Parathyroid adenoma (tissue), 2 donors: Measurements from ENCODE around the gene HDAC4.

Source experiments
- H2AFZ ChIP-seq: fragments of 300-600 bp; sonication (generic); one replicate; pipeline ENCODE4 v1.7.0; 2017; ENCODE audit warnings: antibody characterized with exemption, mild to moderate bottlenecking
- H3K27ac ChIP-seq: fragments of 300-600 bp; sonication (generic); one replicate; pipeline ENCODE4 v1.7.0; 2017
- H3K27me3 ChIP-seq: fragments of 300-600 bp; sonication (generic); one replicate; pipeline ENCODE4 v1.7.0; 2017; ENCODE audit warnings: low read length; ENCODE audit not compliant: control insufficient read depth, insufficient read depth
- H3K36me3 ChIP-seq: fragments of 300-600 bp; sonication (generic); one replicate; pipeline ENCODE4 v1.7.0; 2017; ENCODE audit warnings: low read length; ENCODE audit not compliant: control insufficient read depth, insufficient read depth
- H3K4me1 ChIP-seq: fragments of 300-600 bp; sonication (generic); one replicate; pipeline ENCODE4 v1.7.0; 2017; ENCODE audit warnings: control low read depth
- H3K4me2 ChIP-seq: fragments of 300-600 bp; sonication (generic); one replicate; pipeline ENCODE4 v1.7.0; 2017; ENCODE audit warnings: low read length
- H3K4me3 ChIP-seq: fragments of 300-600 bp; sonication (generic); one replicate; pipeline ENCODE4 v1.7.0; 2017; ENCODE audit warnings: low read depth, low read length
- H3K79me2 ChIP-seq: fragments of 300-600 bp; sonication (generic); one replicate; pipeline ENCODE4 v1.7.0; 2017; ENCODE audit warnings: control low read depth
- H3K9ac ChIP-seq: fragments of 300-600 bp; sonication (generic); one replicate; pipeline ENCODE4 v1.7.0; 2017; ENCODE audit warnings: mild to moderate bottlenecking
- H3K9me3 ChIP-seq: fragments of 300-600 bp; sonication (generic); one replicate; pipeline ENCODE4 v1.7.0; 2017; ENCODE audit warnings: low read length; ENCODE audit not compliant: control insufficient read depth
- CTCF ChIP-seq: fragments of 300-600 bp; sonication (generic); IDR thresholded peaks from one replicate; pipeline ENCODE4 v1.7.0; 2017; ENCODE audit warnings: antibody characterized with exemption, mild to moderate bottlenecking
- donor health status: primary hyperparathyroidism.

Gene HDAC4

GRCh38 chr2:239008004-239008403, 392.8 kb downstream of the HDAC4 start:
- H3K9ac ChIP-seq, result no peak overlapping the region
- no peak overlapping the region for H2AFZ ChIP-seq
- no peak overlapping the region for H3K4me2 ChIP-seq
- H3K27ac ChIP-seq, result no peak overlapping the region
- TF ChIP-seq CTCF, result no peak
- no peaks in the 10 kb centered on the region for H3K79me2 ChIP-seq
- H3K4me3 ChIP-seq, result no peak overlapping the region
- no peaks in the 10 kb centered on the region for H3K9me3 ChIP-seq
- H3K27me3 ChIP-seq, result no peaks in the 10 kb centered on the region
- H3K4me1 ChIP-seq, result no peaks in the 10 kb centered on the region
- no peaks in the 10 kb centered on the region for H3K36me3 ChIP-seq

GRCh38 chr2:239006622-239007285, 394.1 kb downstream of the HDAC4 start:
- no peaks in the 10 kb centered on the region for H3K9me3 ChIP-seq
- TF ChIP-seq CTCF, result no peak

GRCh38 chr2:239005586-239005985, 395.2 kb downstream of the HDAC4 start:
- Histone ChIP-seq H3K4me2 (no peak overlapping the region), H3K27me3 (no peaks in the 10 kb centered on the region), H3K4me3 (no peak overlapping the region), H3K9ac (no peak overlapping the region), H2AFZ (no peak overlapping the region), H3K9me3 (no peaks in the 10 kb centered on the region), H3K4me1 (no peaks in the 10 kb centered on the region), H3K79me2 (no peaks in the 10 kb centered on the region), H3K36me3 (no peaks in the 10 kb centered on the region), H3K27ac (no peak overlapping the region)
- TF ChIP-seq CTCF, result no peak

More at GRCh38 chr2:239006622-239007285, 394.1 kb downstream of the HDAC4 start:
- Histone ChIP-seq H3K27ac (no peak overlapping the region), H2AFZ (no peak overlapping the region), H3K4me1 (no peaks in the 10 kb centered on the region), H3K4me2 (no peak overlapping the region), H3K36me3 (no peaks in the 10 kb centered on the region), H3K79me2 (no peaks in the 10 kb centered on the region), H3K27me3 (no peaks in the 10 kb centered on the region), H3K4me3 (no peak overlapping the region), H3K9ac (no peak overlapping the region)

GRCh38 chr2:239004274-239005015, 396.4 kb downstream of the HDAC4 start:
- Histone ChIP-seq H3K79me2 (no peaks in the 10 kb centered on the region), H3K4me2 (no peak overlapping the region), H3K9me3 (no peaks in the 10 kb centered on the region), H2AFZ (no peak overlapping the region), H3K27ac (no peak overlapping the region), H3K4me1 (no peaks in the 10 kb centered on the region), H3K4me3 (no peak overlapping the region), H3K36me3 (no peaks in the 10 kb centered on the region), H3K27me3 (no peaks in the 10 kb centered on the region), H3K9ac (no peak overlapping the region)
- no peak for TF ChIP-seq CTCF
